Stimulated activated effector memory CD8-positive, alpha-beta T cell treated with anti-CD3 and anti-CD28 coated beads, Interleukin-12 subunit alpha, Interleukin-12 subunit beta, amount 100 ng/mL, for 72 hours (primary cell): Measurements from ENCODE around the gene SERPINA7.
"Not testable (repeated sequence)": the region's sequence is repeated elsewhere in the genome, so short reads cannot be mapped to it uniquely, and the experiment has no call there.

Experiments
- ATAC-seq: fragments of 150-1000 bp; cut with Tn5 transposase; 2 replicates; pipeline ENCODE4 v1.10.0; 2021
- DNase-seq, 2 donors: peaks; one replicate each; pipeline ENCODE4 v3.0.0; 2021 to 2022; ENCODE audit warnings: low spot score in 2 of 2
- H3K27ac Mint-ChIP-seq: one replicate; pipeline ENCODE4 v1.8.0; 2022; ENCODE audit warnings: mild to moderate bottlenecking, mixed read lengths
- H3K36me3 Mint-ChIP-seq: one replicate; pipeline ENCODE4 v1.8.0; 2022; ENCODE audit warnings: mild to moderate bottlenecking, mixed read lengths
- H3K4me1 Mint-ChIP-seq: one replicate; pipeline ENCODE4 v1.8.0; 2022; ENCODE audit warnings: mixed read lengths
- H3K4me3 Mint-ChIP-seq: one replicate; pipeline ENCODE4 v1.8.0; 2022; ENCODE audit warnings: mild to moderate bottlenecking, mixed read lengths
- H3K9me3 Mint-ChIP-seq: one replicate; pipeline ENCODE4 v1.8.0; 2022; ENCODE audit warnings: mixed read lengths

The SERPINA7 gene, protein sequence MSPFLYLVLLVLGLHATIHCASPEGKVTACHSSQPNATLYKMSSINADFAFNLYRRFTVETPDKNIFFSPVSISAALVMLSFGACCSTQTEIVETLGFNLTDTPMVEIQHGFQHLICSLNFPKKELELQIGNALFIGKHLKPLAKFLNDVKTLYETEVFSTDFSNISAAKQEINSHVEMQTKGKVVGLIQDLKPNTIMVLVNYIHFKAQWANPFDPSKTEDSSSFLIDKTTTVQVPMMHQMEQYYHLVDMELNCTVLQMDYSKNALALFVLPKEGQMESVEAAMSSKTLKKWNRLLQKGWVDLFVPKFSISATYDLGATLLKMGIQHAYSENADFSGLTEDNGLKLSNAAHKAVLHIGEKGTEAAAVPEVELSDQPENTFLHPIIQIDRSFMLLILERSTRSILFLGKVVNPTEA

DNA sequence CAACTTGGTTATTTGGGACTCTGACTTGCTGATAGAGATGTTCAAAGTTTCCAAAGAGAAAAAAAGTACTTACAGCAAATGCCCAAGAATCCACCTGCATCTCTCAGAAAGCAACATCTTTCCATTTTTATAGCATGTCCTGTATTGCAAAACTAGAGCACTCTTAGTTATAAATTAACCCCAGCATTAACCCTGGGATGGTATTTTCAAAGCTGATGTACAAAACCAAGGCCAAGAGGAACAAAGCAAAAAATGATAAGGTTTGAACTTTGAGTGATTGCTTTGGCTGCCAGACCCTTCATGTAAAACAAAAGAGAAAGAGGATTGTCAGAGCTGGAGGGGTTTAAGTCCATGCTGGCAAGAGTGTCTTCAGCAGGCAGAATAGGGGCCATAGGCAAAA is at the start of gene SERPINA7:
TSS of gene SERPINA7 (minus strand) at position 103 of the 400 bp plus-strand sequence. CDS start 1,669 bp downstream, outside the sequence.
- H3K4me3 Mint-ChIP-seq: no peak within 1 kb of the TSS
- no peaks in the 10 kb centered on the region for H3K36me3 Mint-ChIP-seq
- H3K9me3 Mint-ChIP-seq: peaks cover 5% of the 10 kb centered on the region
- ATAC-seq: no peak
- H3K4me1 Mint-ChIP-seq: no peaks in the 10 kb centered on the region
- DNase-seq: no peak
- no peak within 1 kb of the TSS for H3K27ac Mint-ChIP-seq

DNA sequence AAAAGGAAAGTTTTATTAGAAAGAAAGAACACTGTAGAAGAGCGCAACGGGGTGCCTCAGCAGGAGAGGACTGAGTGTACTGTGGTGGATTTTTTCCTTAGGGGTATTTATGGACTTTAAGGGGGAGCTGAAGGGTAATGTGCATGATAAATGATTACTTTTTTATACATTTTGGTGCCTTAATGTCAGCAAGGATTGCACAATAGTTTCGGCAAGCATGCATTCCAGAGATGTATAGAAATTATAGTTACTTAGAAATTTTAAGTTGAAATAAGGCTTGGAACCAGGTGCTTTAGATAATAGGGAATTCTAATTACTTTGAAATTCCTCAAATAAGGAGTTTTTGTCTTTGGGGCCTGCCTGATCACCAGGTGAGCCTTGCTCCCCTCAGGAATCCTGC is 30.5 kb upstream of the SERPINA7 start:
- no peak for DNase-seq
- no peaks in the 10 kb centered on the region for H3K4me1 Mint-ChIP-seq
- no peak overlapping the region for H3K27ac Mint-ChIP-seq
- ATAC-seq: no peak
- H3K36me3 Mint-ChIP-seq: no peaks in the 10 kb centered on the region
- H3K9me3 Mint-ChIP-seq: peaks cover 9% of the 10 kb centered on the region
- no peak overlapping the region for H3K4me3 Mint-ChIP-seq

DNA sequence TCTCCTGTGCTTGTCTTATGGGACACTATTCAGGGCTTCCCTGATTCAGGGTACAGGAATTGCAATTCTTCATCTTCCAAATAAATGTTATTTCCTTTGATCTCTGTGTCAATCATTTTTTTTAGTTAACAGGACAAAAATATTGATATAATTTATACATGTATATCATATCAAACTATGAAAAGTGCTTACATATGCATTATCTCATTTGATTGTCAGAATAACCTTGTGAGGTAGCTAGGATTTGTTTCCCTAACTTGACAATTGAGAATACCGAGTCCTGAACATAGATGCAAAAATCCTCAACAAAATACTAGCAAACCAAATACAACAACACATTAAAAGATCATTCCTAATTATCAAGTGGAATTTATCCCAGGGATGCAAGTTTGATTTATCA is 11.5 kb upstream of the SERPINA7 start:
- no peak overlapping the region for H3K4me3 Mint-ChIP-seq
- no peak for DNase-seq
- H3K4me1 Mint-ChIP-seq: no peaks in the 10 kb centered on the region
- no peak for ATAC-seq
- H3K36me3 Mint-ChIP-seq: no peaks in the 10 kb centered on the region
- H3K27ac Mint-ChIP-seq: no peak overlapping the region
- H3K9me3 Mint-ChIP-seq: peaks cover 5% of the 10 kb centered on the region

- Mint-ChIP-seq H3K27ac (no peak overlapping the region), H3K36me3 (no peaks in the 10 kb centered on the region), H3K4me3 (no peak overlapping the region), H3K9me3 (peaks cover 5% of the 10 kb centered on the region), H3K4me1 (no peaks in the 10 kb centered on the region)
- no peak for DNase-seq
- ATAC-seq: no peak
These were observed 3.8 kb upstream of the SERPINA7 start for GRCh38 chrX:106042296-106042695.

DNA sequence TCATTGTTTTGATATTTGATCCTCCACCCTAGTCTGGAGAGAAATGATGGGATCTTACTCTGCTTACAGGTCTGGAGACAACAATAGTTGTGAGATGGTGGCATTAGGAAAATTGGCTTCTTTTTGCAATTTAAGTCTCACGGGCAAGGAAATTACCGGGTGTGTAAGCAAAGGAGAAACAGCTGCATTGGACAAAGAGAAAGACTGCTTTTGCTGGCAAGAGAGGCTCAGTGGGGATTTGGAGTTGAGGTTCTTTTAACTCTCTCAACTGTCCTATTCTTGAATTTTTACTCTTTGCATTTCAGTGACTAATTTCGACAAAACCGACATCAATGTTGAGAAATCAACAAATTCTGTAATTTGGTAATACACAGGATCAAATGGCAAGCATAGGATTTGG is 2.3 kb upstream of the SERPINA7 start:
- no peaks in the 10 kb centered on the region for H3K4me1 Mint-ChIP-seq
- no peak overlapping the region for H3K27ac Mint-ChIP-seq
- DNase-seq: no peak
- H3K9me3 Mint-ChIP-seq: peaks cover 5% of the 10 kb centered on the region
- no peak for ATAC-seq
- H3K36me3 Mint-ChIP-seq: no peaks in the 10 kb centered on the region
- no peak overlapping the region for H3K4me3 Mint-ChIP-seq

- H3K36me3 Mint-ChIP-seq: no peaks in the 10 kb centered on the region
- no peak overlapping the region for H3K27ac Mint-ChIP-seq
- no peaks in the 10 kb centered on the region for H3K4me1 Mint-ChIP-seq
- peaks cover 5% of the 10 kb centered on the region for H3K9me3 Mint-ChIP-seq
- H3K4me3 Mint-ChIP-seq: no peak overlapping the region
- no peak for DNase-seq
- ATAC-seq: no peak
These were observed 1.4 kb upstream of the SERPINA7 start for GRCh38 chrX:106039920-106040319.

GRCh38 chrX:106037835-106038473 is 573 bp downstream of the SERPINA7 start:
- no peak overlapping the region for H3K4me3 Mint-ChIP-seq
- ATAC-seq (no peak), DNase-seq (no peak)
- no peaks in the 10 kb centered on the region for H3K4me1 Mint-ChIP-seq
- no peak overlapping the region for H3K27ac Mint-ChIP-seq
- peaks cover 7% of the 10 kb centered on the region for H3K9me3 Mint-ChIP-seq
- H3K36me3 Mint-ChIP-seq: no peaks in the 10 kb centered on the region

DNA sequence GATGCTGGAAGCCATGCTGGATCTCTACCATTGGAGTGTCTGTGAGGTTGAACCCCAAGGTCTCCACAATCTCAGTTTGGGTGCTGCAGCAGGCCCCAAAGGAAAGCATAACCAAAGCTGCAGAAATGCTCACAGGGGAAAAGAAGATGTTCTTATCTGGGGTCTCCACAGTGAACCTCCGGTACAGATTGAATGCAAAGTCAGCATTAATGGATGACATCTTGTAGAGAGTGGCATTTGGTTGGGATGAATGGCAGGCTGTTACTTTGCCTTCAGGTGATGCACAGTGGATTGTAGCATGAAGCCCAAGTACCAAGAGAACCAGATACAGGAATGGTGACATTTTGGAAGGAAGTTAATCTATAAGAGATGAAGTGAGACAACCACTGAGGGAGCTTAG is 1.8 kb downstream of the SERPINA7 start:
- H3K9me3 Mint-ChIP-seq: peaks cover 7% of the 10 kb centered on the region
- no peak overlapping the region for H3K4me3 Mint-ChIP-seq
- no peaks in the 10 kb centered on the region for H3K4me1 Mint-ChIP-seq
- H3K27ac Mint-ChIP-seq: no peak overlapping the region
- H3K36me3 Mint-ChIP-seq: no peaks in the 10 kb centered on the region
- DNase-seq: no peak
- ATAC-seq: no peak

- no peak for DNase-seq
These were observed 3.5 kb downstream of the SERPINA7 start for GRCh38 chrX:106035064-106035463.

DNA sequence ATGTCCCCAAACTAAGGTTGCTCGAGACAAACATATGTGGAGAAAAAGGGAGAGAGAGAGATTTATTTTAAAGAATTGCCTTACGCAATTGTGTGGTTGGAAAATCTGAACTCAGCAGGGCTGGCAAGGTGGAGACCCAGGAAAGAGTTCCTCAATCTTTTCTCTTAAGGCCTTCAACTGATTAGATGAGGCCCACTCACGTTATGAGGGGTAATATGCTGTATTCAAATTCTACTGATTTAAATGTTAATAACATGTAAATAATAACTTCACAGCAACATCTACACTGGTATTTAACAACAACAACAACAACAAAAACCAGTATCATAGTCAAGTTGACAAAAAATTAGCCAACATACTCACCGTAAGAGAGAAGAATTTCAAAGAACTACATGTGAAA is 14.6 kb downstream of the SERPINA7 start:
- H3K4me1 Mint-ChIP-seq: no peaks in the 10 kb centered on the region
- no peaks in the 10 kb centered on the region for H3K36me3 Mint-ChIP-seq
- no peak for ATAC-seq
- H3K9me3 Mint-ChIP-seq: no peaks in the 10 kb centered on the region
- no peak overlapping the region for H3K4me3 Mint-ChIP-seq
- H3K27ac Mint-ChIP-seq: no peak overlapping the region
- DNase-seq: no peak

More at GRCh38 chrX:106035064-106035463, 3.5 kb downstream of the SERPINA7 start:
- no peak overlapping the region for H3K27ac Mint-ChIP-seq
- no peak for ATAC-seq
- peaks cover 7% of the 10 kb centered on the region for H3K9me3 Mint-ChIP-seq
- H3K36me3 Mint-ChIP-seq: no peaks in the 10 kb centered on the region
- no peaks in the 10 kb centered on the region for H3K4me1 Mint-ChIP-seq
- no peak overlapping the region for H3K4me3 Mint-ChIP-seq

DNA sequence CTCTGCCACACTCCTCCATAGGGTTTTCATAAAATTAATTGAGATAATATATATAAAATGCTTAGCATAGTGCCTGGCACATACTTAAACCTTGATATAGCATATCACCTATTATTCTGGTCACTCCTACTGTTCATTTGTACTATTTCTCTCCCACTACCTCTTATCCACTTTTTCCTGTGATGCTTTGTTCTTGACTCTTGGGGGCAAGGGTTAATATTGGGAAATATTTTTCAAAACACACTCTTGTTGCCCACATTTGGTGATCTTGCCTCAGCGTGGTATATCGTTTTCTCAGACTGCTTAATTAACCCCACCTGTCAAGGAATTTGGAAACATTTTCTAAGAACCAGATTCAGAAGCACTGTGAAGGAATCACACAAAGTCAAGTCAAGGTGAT is 16.3 kb downstream of the SERPINA7 start:
- H3K36me3 Mint-ChIP-seq: no peaks in the 10 kb centered on the region
- H3K4me1 Mint-ChIP-seq: no peaks in the 10 kb centered on the region
- H3K27ac Mint-ChIP-seq: no peak overlapping the region
- ATAC-seq: no peak
- peaks cover 4% of the 10 kb centered on the region for H3K9me3 Mint-ChIP-seq
- no peak overlapping the region for H3K4me3 Mint-ChIP-seq
- DNase-seq: no peak

GRCh38 chrX:106014119-106014775 is 24.3 kb downstream of the SERPINA7 start:
- DNase-seq (no peak), ATAC-seq (no peak)
- H3K4me3 Mint-ChIP-seq: no peak overlapping the region
- no peak overlapping the region for H3K27ac Mint-ChIP-seq
- no peaks in the 10 kb centered on the region for H3K4me1 Mint-ChIP-seq
- H3K9me3 Mint-ChIP-seq: peaks cover 9% of the 10 kb centered on the region
- no peaks in the 10 kb centered on the region for H3K36me3 Mint-ChIP-seq

- no peak overlapping the region for H3K4me3 Mint-ChIP-seq
- H3K9me3 Mint-ChIP-seq: peaks cover 13% of the 10 kb centered on the region
- ATAC-seq (no peak), DNase-seq (no peak)
- H3K27ac Mint-ChIP-seq: no peak overlapping the region
- H3K36me3 Mint-ChIP-seq: no peaks in the 10 kb centered on the region
- no peaks in the 10 kb centered on the region for H3K4me1 Mint-ChIP-seq
These were observed 29.4 kb downstream of the SERPINA7 start for GRCh38 chrX:106009145-106009544.

GRCh38 chrX:106007815-106008214 is 30.7 kb downstream of the SERPINA7 start:
- DNase-seq (no peak), ATAC-seq (no peak)

GRCh38 chrX:106005684-106006083 is 32.8 kb downstream of the SERPINA7 start:
- Mint-ChIP-seq H3K4me1 (no peaks in the 10 kb centered on the region), H3K27ac (no peak overlapping the region), H3K9me3 (peaks cover 10% of the 10 kb centered on the region), H3K36me3 (no peaks in the 10 kb centered on the region), H3K4me3 (no peak overlapping the region)
- ATAC-seq (no peak), DNase-seq (no peak)

More at GRCh38 chrX:106007815-106008214, 30.7 kb downstream of the SERPINA7 start:
- H3K27ac Mint-ChIP-seq: no peak overlapping the region
- no peak overlapping the region for H3K4me3 Mint-ChIP-seq
- peaks cover 15% of the 10 kb centered on the region for H3K9me3 Mint-ChIP-seq
- no peaks in the 10 kb centered on the region for H3K4me1 Mint-ChIP-seq
- H3K36me3 Mint-ChIP-seq: no peaks in the 10 kb centered on the region

GRCh38 chrX:106000609-106001008 is 37.9 kb downstream of the SERPINA7 start:
- ATAC-seq, H3K36me3 Mint-ChIP-seq, H3K9me3 Mint-ChIP-seq, H3K4me1 Mint-ChIP-seq, DNase-seq, H3K27ac Mint-ChIP-seq, H3K4me3 Mint-ChIP-seq: not testable (repeated sequence)
